Measurements from ENCODE around the gene CRYBG1.
A peak's percentile ranks its signal among the peaks of the same experiment; 100 is the strongest.

Gene CRYBG1

DNA sequence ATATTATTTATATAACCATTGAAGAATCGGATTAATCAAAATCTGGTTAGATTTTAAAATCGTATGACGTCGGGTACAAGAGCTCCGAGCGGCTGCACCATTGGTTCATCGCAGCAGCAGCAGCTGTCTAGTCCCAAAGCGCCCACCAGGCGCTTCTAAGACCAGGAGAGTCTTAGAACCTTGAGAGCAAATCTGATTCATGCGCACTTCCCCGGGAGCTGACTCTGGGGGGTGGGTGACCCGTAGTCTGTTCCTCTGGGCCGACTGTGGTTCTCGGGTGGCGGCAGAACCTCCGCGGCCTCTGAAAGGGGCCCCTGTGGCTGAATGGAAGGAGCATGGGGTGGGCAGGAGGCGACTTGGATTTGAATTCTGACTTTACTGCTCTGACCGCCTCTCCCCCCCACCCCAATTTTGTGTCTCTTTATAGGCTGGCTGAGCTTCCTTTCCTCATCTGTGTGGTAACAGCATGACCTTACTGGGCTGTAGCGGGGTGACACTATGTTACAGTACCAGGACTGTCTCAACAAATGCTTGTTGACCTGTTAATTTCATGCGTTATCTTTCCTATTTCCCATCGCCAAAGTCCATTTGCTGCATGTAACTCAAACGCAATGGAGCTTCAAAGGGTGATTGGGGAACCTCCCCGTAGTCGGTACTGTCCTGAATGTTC lies 149.0 kb downstream of the CRYBG1 start:
- no peak for TF ChIP-seq POLR2A (IDR thresholded peaks at IDR 0.05; ENCODE audit: extremely low read depth, insufficient read length)
- TF ChIP-seq MAX (IDR thresholded peaks at IDR 0.05; ENCODE audit: low read depth, low read length) = no peak
- TF ChIP-seq, protein P1, sequence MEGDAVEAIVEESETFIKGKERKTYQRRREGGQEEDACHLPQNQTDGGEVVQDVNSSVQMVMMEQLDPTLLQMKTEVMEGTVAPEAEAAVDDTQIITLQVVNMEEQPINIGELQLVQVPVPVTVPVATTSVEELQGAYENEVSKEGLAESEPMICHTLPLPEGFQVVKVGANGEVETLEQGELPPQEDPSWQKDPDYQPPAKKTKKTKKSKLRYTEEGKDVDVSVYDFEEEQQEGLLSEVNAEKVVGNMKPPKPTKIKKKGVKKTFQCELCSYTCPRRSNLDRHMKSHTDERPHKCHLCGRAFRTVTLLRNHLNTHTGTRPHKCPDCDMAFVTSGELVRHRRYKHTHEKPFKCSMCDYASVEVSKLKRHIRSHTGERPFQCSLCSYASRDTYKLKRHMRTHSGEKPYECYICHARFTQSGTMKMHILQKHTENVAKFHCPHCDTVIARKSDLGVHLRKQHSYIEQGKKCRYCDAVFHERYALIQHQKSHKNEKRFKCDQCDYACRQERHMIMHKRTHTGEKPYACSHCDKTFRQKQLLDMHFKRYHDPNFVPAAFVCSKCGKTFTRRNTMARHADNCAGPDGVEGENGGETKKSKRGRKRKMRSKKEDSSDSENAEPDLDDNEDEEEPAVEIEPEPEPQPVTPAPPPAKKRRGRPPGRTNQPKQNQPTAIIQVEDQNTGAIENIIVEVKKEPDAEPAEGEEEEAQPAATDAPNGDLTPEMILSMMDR (IDR thresholded peaks at IDR 0.05; ENCODE audit: low read depth, low read length) = no peak
- TF ChIP-seq MYC (IDR thresholded peaks at IDR 0.05; ENCODE audit: low read depth, low read length) = no peak
- H3K4me3 ChIP-seq (ENCODE audit: low read depth, low read length) = peak overlapping the region; percentile 69
- no peak for DNase-seq (ENCODE audit: low read depth)

- TF ChIP-seq MYC (IDR thresholded peaks at IDR 0.05; ENCODE audit: low read depth, low read length) (peak; percentile 75), POLR2A (IDR thresholded peaks at IDR 0.05; ENCODE audit: extremely low read depth, insufficient read length) (no peak), MAX (IDR thresholded peaks at IDR 0.05; ENCODE audit: low read depth, low read length) (peak; percentile 72)
- TF ChIP-seq, protein P1 (IDR thresholded peaks at IDR 0.05; ENCODE audit: low read depth, low read length) = no peak
- DNase-seq (ENCODE audit: low read depth) = peak; percentile 94
- peak overlapping the region; percentile 69 for H3K4me3 ChIP-seq (ENCODE audit: low read depth, low read length)
Observed at GRCh38 chr6:106510090-106510970, 149.8 kb downstream of the CRYBG1 start.

GRCh38 chr6:106511288-106512047 lies 151.0 kb downstream of the CRYBG1 start:
- TF ChIP-seq MYC (IDR thresholded peaks at IDR 0.05; ENCODE audit: low read depth, low read length) (no peak), POLR2A (IDR thresholded peaks at IDR 0.05; ENCODE audit: extremely low read depth, insufficient read length) (no peak), MAX (IDR thresholded peaks at IDR 0.05; ENCODE audit: low read depth, low read length) (no peak)
- TF ChIP-seq, protein P1 (IDR thresholded peaks at IDR 0.05; ENCODE audit: low read depth, low read length) = no peak
- DNase-seq (ENCODE audit: low read depth) = peak; percentile 66
- H3K4me3 ChIP-seq (ENCODE audit: low read depth, low read length) = peak overlapping the region; percentile 69

GRCh38 chr6:106512048-106512967 lies 151.8 kb downstream of the CRYBG1 start:
- H3K4me3 ChIP-seq (ENCODE audit: low read depth, low read length) = peak overlapping the region; percentile 69
- TF ChIP-seq POLR2A (IDR thresholded peaks at IDR 0.05; ENCODE audit: extremely low read depth, insufficient read length) (no peak), MYC (IDR thresholded peaks at IDR 0.05; ENCODE audit: low read depth, low read length) (no peak)
- TF ChIP-seq, protein P1 (IDR thresholded peaks at IDR 0.05; ENCODE audit: low read depth, low read length) = peak; percentile 25
- DNase-seq (ENCODE audit: low read depth) = peak; percentile 83
